ENCODE results near the gene NHERF1.

Gene NHERF1

DNA sequence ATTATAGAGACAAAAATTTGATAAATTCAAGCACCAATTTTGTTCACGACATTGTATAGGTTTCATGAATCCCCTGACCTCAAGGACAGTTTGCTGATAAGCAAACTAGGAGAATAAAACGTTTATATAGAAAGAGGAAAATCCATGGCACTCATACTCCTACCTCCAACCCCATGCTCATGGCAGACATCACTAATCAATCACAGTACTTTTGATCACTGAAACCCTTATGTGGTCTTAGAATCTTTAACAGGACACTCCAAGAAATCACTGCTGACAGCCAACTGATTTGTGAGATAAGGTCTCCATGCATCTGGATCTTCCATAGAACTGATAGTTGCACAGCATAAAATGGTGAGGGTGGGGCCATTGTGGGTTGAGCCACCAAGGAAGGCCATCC, 4.7 kb upstream of the NHERF1 start:
- TF ChIP-seq, protein P1, sequence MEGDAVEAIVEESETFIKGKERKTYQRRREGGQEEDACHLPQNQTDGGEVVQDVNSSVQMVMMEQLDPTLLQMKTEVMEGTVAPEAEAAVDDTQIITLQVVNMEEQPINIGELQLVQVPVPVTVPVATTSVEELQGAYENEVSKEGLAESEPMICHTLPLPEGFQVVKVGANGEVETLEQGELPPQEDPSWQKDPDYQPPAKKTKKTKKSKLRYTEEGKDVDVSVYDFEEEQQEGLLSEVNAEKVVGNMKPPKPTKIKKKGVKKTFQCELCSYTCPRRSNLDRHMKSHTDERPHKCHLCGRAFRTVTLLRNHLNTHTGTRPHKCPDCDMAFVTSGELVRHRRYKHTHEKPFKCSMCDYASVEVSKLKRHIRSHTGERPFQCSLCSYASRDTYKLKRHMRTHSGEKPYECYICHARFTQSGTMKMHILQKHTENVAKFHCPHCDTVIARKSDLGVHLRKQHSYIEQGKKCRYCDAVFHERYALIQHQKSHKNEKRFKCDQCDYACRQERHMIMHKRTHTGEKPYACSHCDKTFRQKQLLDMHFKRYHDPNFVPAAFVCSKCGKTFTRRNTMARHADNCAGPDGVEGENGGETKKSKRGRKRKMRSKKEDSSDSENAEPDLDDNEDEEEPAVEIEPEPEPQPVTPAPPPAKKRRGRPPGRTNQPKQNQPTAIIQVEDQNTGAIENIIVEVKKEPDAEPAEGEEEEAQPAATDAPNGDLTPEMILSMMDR (IDR thresholded peaks at IDR 0.05; ENCODE audit: insufficient read depth, low read depth, low read length, missing control alignments) = no peak
- no peak overlapping the region for H3K4me3 ChIP-seq (ENCODE audit: low read depth, low read length)
- no peak for DNase-seq (ENCODE audit: low read depth)

DNA sequence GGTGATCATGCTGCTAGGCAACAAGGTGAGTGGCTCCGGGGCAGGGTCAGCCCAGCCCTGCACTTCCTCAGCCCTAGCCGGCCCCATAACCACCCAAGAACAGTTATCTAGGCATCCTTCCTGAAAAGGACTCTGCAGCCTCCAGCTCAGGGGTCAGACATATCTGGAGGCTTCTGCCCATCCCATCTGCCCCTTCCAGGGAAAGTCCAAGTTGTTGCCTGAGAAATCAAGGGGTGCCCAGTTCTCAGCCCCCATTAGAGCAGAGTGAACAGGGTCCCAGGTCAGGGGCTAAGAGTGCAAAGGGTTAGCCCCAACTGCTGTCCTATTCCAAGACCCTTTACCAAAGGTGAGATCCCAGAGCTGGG, 4.1 kb upstream of the NHERF1 start:
- no peak for DNase-seq (ENCODE audit: low read depth)
- TF ChIP-seq, protein P1 (IDR thresholded peaks at IDR 0.05; ENCODE audit: insufficient read depth, low read depth, low read length, missing control alignments) = no peak
- no peak overlapping the region for H3K4me3 ChIP-seq (ENCODE audit: low read depth, low read length)

DNA sequence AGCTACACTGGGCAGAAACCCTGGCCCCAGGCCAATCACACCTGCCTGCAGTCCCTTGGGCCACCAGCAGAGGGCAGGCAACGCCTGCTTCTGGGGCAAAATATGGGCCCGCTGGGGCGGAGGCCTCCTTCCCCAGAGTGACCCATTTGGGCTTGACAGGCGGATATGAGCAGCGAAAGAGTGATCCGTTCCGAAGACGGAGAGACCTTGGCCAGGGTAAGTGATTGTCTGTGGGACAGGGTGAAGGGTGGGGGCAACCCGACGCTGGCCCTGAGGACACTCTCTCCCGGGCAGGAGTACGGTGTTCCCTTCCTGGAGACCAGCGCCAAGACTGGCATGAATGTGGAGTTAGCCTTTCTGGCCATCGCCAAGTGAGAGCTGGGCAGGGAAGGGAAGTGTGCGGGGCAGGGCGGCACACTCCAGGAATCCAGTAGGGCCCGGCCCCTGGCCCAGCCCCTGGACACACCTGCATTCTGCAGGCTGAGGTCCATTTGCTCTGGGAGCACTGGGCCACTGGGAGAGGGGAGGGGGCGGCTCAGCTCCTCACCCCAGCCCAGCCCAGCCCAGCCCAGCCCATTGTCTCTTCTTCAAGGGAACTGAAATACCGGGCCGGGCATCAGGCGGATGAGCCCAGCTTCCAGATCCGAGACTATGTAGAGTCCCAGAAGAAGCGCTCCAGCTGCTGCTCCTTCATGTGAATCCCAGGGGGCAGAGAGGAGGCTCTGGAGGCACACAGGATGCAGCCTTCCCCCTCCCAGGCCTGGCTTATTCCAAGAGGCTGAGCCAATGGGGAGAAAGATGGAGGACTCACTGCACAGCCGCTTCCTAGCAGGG, 3.5 kb upstream of the NHERF1 start:
- no peak overlapping the region for H3K4me3 ChIP-seq (ENCODE audit: low read depth, low read length)
- TF ChIP-seq, protein P1 (IDR thresholded peaks at IDR 0.05; ENCODE audit: insufficient read depth, low read depth, low read length, missing control alignments) = peak; percentile 99

GRCh38 chr17:74745548-74746177, 2.8 kb upstream of the NHERF1 start:
- no peak overlapping the region for H3K4me3 ChIP-seq (ENCODE audit: low read depth, low read length)
- TF ChIP-seq, protein P1 (IDR thresholded peaks at IDR 0.05; ENCODE audit: insufficient read depth, low read depth, low read length, missing control alignments) = no peak
- DNase-seq (ENCODE audit: low read depth) = no peak

More for the DNA sequence above, 3.5 kb upstream of the NHERF1 start:
- peak; percentile 80 for DNase-seq (ENCODE audit: low read depth)

- H3K4me3 ChIP-seq (ENCODE audit: low read depth, low read length) = no peak overlapping the region
- no peak for DNase-seq (ENCODE audit: low read depth)
- TF ChIP-seq, protein P1 (IDR thresholded peaks at IDR 0.05; ENCODE audit: insufficient read depth, low read depth, low read length, missing control alignments) = no peak
These were observed 2.1 kb upstream of the NHERF1 start for GRCh38 chr17:74746376-74746775.

DNA sequence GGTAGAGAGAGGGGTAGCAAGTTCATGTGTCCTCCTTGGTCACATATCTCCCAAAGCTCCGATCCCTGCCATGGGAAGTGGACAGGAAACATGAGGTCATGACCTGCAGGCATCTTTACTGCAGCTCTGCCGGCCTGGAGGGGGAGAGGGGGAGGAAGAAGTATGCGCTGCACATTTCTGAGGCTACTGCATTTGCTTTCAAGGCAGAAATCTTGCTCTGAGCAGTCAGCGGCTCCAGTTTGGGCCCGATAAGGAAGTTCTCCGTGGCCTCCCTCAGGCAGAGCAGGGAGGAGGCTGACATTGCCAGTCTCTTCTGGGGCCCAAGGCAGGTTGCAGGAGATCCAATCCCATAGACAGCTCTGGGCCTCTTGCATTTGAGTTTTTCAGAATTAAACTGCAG, 1.5 kb upstream of the NHERF1 start:
- DNase-seq (ENCODE audit: low read depth) = no peak
- TF ChIP-seq, protein P1 (IDR thresholded peaks at IDR 0.05; ENCODE audit: insufficient read depth, low read depth, low read length, missing control alignments) = no peak
- no peak overlapping the region for H3K4me3 ChIP-seq (ENCODE audit: low read depth, low read length)

DNA sequence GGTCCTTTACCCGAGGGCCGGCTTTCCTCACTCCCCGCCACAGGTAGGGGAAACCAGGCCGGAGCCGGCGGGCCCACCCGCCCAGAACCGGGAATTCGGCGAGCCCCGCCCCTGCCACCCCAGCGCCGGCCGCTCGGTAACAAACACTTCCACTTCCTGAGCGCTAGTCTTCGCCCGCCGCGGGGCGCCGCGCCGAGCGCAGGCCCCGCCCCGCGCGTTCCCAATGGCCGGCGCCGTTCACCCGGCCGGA, 224 bp upstream of the NHERF1 start:
- no peak for DNase-seq (ENCODE audit: low read depth)
- peak overlapping the region; percentile 63 for H3K4me3 ChIP-seq (ENCODE audit: low read depth, low read length)

More for the DNA sequence above, 224 bp upstream of the NHERF1 start:
- TF ChIP-seq, protein P1 (IDR thresholded peaks at IDR 0.05; ENCODE audit: insufficient read depth, low read depth, low read length, missing control alignments) = no peak

All from GM12865 (cell line).